ENCODE results near the gene TUBA4A. TPM values are rescaled to one million over a fixed set of nuclear protein-coding genes. Genes with fewer than 3 reads are reported as not detected.

TUBA4A gene
- polyA plus RNA-seq, 1 donor from 2014 or later, result not detected

DNA sequence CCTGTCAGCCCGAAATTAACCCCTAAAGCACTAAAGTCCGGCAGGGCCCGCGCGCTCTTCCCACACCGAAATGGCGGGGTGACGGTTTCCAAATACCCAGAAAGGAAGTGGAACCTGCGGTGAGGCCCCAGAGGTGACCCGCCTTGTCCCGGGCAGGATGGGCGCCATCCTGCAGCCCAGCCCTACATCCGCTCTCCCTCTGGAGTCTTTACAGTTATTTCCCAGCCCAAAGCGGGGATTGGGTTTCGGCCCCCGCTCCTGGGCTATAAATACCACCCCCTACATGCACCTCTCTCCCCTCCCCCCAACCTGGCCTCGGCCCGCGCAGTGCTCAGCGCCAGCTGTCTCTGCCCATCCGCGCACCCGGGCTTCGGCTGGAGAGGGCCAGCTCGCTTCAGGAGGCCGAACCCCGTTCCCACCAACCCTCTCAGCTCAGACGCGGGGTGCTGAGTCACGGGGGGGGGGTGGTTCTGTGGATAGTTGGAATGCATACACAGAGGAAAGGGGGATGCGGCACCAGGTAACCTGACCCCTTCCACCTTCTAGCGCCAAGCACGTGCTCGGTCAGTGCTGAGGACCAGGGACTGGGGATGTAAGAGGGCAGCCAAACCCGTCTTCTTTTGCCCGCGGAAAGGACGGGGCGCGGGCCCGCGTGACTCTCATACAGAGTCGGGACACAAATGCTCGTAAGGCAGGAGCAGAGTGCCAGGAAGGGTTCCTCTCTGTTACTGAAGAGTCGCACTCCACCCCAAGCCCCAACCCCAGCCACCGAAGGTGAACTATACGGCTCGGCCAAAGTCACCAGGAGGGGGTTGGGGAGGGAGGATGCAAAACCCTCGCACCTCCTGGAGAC is 592 bp downstream of the TUBA4A start, which contains the start of gene TUBA4B:
Gene TUBA4B (plus strand): TSS at position 344 of the 853 bp plus-strand sequence. CDS start 165 bp downstream, at position 509.
- peak within 1 kb of the TSS; percentile 76 for H3K4me2 ChIP-seq (ENCODE audit: low read length)
- H3K27ac ChIP-seq (ENCODE audit: low read length), result no peak within 1 kb of the TSS
- no peaks in the 10 kb centered on the region for H3K79me2 ChIP-seq (replicated peaks; ENCODE audit: insufficient read depth, low read length)
- no peaks in the 10 kb centered on the region for H3K9me2 ChIP-seq (ENCODE audit: insufficient read depth, low read length)
- peak within 1 kb of the TSS; percentile 14 for H2AFZ ChIP-seq (ENCODE audit: low read depth, low read length)
- H3K4me3 ChIP-seq (ENCODE audit: low read length), result peak within 1 kb of the TSS; percentile 80
- TF ChIP-seq EZH2 (IDR thresholded peaks at IDR 0.05; ENCODE audit: borderline replicate concordance, insufficient read depth, low read length, poor library complexity, severe bottlenecking), result peak; percentile 33
- TF ChIP-seq, protein P1, sequence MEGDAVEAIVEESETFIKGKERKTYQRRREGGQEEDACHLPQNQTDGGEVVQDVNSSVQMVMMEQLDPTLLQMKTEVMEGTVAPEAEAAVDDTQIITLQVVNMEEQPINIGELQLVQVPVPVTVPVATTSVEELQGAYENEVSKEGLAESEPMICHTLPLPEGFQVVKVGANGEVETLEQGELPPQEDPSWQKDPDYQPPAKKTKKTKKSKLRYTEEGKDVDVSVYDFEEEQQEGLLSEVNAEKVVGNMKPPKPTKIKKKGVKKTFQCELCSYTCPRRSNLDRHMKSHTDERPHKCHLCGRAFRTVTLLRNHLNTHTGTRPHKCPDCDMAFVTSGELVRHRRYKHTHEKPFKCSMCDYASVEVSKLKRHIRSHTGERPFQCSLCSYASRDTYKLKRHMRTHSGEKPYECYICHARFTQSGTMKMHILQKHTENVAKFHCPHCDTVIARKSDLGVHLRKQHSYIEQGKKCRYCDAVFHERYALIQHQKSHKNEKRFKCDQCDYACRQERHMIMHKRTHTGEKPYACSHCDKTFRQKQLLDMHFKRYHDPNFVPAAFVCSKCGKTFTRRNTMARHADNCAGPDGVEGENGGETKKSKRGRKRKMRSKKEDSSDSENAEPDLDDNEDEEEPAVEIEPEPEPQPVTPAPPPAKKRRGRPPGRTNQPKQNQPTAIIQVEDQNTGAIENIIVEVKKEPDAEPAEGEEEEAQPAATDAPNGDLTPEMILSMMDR (IDR thresholded peaks at IDR 0.05; ENCODE audit: poor library complexity, severe bottlenecking), result no peak
- no peaks in the 10 kb centered on the region for H3K36me3 ChIP-seq (ENCODE audit: insufficient read depth, low read length)
- H3K9ac ChIP-seq (ENCODE audit: low read length), result peak within 1 kb of the TSS; percentile 49
- H4K20me1 ChIP-seq (ENCODE audit: insufficient read depth), result no peaks in the 10 kb centered on the region
- H3K9me3 ChIP-seq (ENCODE audit: low read length), result no peaks in the 10 kb centered on the region
- no peaks in the 10 kb centered on the region for H3F3A ChIP-seq (ENCODE audit: insufficient read depth, low read length, poor library complexity, severe bottlenecking)
- H3K27me3 ChIP-seq (ENCODE audit: insufficient read depth, low read depth, low read length), result peaks cover 61% of the 10 kb centered on the region

DNA sequence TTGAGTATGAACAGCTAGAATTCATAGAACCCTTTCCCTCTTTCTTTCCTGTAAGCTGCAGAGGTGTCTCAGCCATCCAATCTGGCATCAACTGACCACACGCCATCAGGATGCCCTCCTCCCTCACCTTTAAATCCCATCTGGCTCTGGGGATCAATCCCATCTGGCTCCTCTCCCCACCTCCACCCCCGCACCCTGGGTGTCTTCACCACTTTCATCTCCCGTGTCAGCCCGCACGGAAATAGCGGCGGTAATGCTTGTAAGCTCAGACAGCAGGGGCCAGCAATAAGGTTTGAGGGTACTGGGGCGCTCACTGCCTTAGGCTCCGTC is 1.2 kb downstream of the TUBA4A start:
- H3K27me3 ChIP-seq (ENCODE audit: insufficient read depth, low read depth, low read length), result peaks cover 59% of the 10 kb centered on the region
- H3K9ac ChIP-seq (ENCODE audit: low read length), result no peak overlapping the region
- no peaks in the 10 kb centered on the region for H4K20me1 ChIP-seq (ENCODE audit: insufficient read depth)

More for the DNA sequence above, 1.2 kb downstream of the TUBA4A start:
- H3K9me2 ChIP-seq (ENCODE audit: insufficient read depth, low read length), result no peaks in the 10 kb centered on the region
- no peaks in the 10 kb centered on the region for H3F3A ChIP-seq (ENCODE audit: insufficient read depth, low read length, poor library complexity, severe bottlenecking)
- H3K9me3 ChIP-seq (ENCODE audit: low read length), result no peaks in the 10 kb centered on the region
- TF ChIP-seq, protein P2, sequence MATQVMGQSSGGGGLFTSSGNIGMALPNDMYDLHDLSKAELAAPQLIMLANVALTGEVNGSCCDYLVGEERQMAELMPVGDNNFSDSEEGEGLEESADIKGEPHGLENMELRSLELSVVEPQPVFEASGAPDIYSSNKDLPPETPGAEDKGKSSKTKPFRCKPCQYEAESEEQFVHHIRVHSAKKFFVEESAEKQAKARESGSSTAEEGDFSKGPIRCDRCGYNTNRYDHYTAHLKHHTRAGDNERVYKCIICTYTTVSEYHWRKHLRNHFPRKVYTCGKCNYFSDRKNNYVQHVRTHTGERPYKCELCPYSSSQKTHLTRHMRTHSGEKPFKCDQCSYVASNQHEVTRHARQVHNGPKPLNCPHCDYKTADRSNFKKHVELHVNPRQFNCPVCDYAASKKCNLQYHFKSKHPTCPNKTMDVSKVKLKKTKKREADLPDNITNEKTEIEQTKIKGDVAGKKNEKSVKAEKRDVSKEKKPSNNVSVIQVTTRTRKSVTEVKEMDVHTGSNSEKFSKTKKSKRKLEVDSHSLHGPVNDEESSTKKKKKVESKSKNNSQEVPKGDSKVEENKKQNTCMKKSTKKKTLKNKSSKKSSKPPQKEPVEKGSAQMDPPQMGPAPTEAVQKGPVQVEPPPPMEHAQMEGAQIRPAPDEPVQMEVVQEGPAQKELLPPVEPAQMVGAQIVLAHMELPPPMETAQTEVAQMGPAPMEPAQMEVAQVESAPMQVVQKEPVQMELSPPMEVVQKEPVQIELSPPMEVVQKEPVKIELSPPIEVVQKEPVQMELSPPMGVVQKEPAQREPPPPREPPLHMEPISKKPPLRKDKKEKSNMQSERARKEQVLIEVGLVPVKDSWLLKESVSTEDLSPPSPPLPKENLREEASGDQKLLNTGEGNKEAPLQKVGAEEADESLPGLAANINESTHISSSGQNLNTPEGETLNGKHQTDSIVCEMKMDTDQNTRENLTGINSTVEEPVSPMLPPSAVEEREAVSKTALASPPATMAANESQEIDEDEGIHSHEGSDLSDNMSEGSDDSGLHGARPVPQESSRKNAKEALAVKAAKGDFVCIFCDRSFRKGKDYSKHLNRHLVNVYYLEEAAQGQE (IDR thresholded peaks at IDR 0.05; ENCODE audit: borderline replicate concordance), result no peak
- TF ChIP-seq MXI1 (conservative IDR thresholded peaks at IDR 0.05; ENCODE audit: poor library complexity, severe bottlenecking) (no peak), SMC3 (conservative IDR thresholded peaks at IDR 0.05; ENCODE audit: poor library complexity) (no peak), TAF1 (IDR thresholded peaks at IDR 0.05; ENCODE audit: low read depth) (no peak), EZH2 (IDR thresholded peaks at IDR 0.05; ENCODE audit: borderline replicate concordance, insufficient read depth, low read length, poor library complexity, severe bottlenecking) (no peak), POLR2AphosphoS5 (IDR thresholded peaks at IDR 0.05) (no peak), EP300 (conservative IDR thresholded peaks at IDR 0.05; ENCODE audit: poor library complexity, severe bottlenecking) (no peak), RAD21 (conservative IDR thresholded peaks at IDR 0.05) (no peak)
- TF ChIP-seq, protein P1 (IDR thresholded peaks at IDR 0.05; ENCODE audit: poor library complexity, severe bottlenecking), result no peak
- H3K4me3 ChIP-seq (ENCODE audit: low read length), result peak overlapping the region; percentile 80
- no peaks in the 10 kb centered on the region for H3K79me2 ChIP-seq (replicated peaks; ENCODE audit: insufficient read depth, low read length)
- no peak overlapping the region for H3K4me2 ChIP-seq (ENCODE audit: low read length)
- peaks cover 6% of the 10 kb centered on the region for H3K36me3 ChIP-seq (ENCODE audit: insufficient read depth, low read length)
- H3K27ac ChIP-seq (ENCODE audit: low read length), result no peak overlapping the region
- H2AFZ ChIP-seq (ENCODE audit: low read depth, low read length), result no peak overlapping the region

Measured in neural cell (in vitro differentiated cells).